Umbilical cord (tissue), 2 donors: ENCODE data around the gene CIZ1. TPM values are rescaled to one million over a fixed set of nuclear protein-coding genes. Genes with fewer than 3 reads are reported as not detected.
A peak's percentile ranks its signal among the peaks of the same experiment; 100 is the strongest.
"Not testable (repeated sequence)": the region's sequence is repeated elsewhere in the genome, so short reads cannot be mapped to it uniquely, and the experiment has no call there.

ENCODE experiments used
- DNase-seq: peaks from one replicate; pipeline ENCODE4 v3.0.0-alpha.2; 2015; ENCODE audit warnings: low spot score
- total RNA-seq: library from RNA; depleted of rRNA; stranded (reverse); fragments of >200 nt; gene quantifications from one replicate; pipeline ENCODE4 v1.2.3, GENCODE V29; 2014; ENCODE audit warnings: low replicate concordance; ENCODE audit not compliant: insufficient read depth

Gene CIZ1
- total RNA-seq, result 15.6 TPM

- peak; percentile 83 for DNase-seq
Measured at GRCh38 chr9:128191406-128192046, at the start of gene CIZ1. CIZ1 (minus strand) TSS chr9:128191572; CDS start chr9:128190857, 715 bp downstream.

DNA sequence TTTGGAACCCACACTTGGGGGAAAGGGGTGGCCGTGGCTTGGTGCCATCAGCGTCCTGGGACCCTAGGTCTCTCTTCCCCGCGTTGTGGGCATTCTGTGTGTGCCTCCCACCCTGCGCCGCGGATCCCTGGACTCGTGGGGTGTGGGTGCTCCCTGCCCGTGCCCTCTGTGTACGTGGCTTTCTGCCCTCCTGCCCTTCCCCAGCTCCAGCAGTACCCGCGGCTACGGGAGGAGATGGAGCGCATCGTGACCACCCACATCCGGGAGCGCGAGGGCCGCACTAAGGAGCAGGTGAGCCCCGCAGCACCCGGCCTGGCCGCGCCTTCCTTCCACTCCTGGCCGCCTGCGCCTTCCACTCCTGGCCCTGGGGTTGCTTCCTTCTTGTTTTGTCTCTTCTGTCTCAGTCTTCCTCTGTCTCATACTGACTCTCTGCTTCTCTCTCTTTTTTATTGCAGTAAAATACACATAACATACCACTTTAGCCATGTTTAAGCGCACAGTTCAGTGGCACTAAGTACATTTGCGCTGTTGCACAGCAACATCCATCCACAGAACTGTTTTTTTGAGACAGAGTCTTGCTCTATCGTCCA, 42.5 kb upstream of the CIZ1 start:
- no peak for DNase-seq

GRCh38 chr9:128232528-128233428, 41.4 kb upstream of the CIZ1 start:
- DNase-seq, result no peak

- no peak for DNase-seq
Measured at GRCh38 chr9:128231638-128232527, 40.5 kb upstream of the CIZ1 start.

DNA sequence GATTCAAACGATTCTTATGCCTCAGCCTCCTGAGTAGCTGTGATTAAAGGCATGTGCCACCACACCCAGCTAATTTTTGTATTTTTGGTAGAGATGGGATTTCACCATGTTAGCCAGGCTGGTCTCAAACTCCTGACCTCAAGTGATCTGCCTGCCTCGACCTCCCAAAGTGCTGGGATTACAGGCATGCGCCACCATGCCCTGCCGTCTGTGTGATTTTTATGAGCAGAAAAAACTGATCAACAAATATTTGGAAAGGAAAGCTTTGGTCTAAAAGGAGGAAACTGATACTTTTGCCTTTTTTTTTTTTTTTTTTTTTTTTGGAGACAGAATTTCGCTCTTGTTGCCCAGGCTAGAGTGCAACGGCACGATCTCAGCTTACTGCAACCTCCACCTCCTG, 39.5 kb upstream of the CIZ1 start:
- not testable (repeated sequence) for DNase-seq

GRCh38 chr9:128226412-128226801, 35.0 kb upstream of the CIZ1 start:
- DNase-seq, result no peak

DNA sequence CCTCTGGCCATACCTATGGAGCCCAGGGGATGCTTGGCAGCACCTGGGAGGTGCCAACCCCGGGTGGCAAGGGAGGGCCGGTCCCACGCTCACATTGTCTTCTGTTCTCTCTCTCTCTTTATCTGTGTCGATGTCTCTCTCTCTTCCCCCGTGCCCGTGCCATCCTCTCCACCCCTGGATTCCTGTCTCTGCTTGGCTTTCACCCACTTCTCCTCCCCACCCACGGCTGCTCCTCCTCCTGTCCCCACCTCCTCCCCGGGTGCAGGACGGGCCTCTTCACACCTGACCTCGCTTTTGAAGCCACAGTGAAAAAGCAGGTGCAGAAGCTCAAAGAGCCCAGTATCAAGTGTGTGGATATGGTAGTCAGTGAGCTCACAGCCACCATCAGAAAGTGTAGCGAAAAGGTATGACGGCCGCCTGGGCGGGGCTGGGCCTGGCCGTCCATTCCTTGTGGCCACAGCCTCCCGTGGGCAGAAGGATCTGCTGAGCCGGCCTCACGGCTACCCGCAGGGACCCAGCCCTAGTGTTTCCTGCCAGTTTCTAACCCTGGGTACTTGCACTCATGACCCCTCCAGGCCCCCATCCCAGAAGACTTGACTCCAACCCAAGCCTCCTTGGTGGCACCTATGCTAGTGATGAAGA, 34.5 kb upstream of the CIZ1 start:
- DNase-seq, result no peak

GRCh38 chr9:128224877-128225276, 33.5 kb upstream of the CIZ1 start:
- DNase-seq, result no peak

DNA sequence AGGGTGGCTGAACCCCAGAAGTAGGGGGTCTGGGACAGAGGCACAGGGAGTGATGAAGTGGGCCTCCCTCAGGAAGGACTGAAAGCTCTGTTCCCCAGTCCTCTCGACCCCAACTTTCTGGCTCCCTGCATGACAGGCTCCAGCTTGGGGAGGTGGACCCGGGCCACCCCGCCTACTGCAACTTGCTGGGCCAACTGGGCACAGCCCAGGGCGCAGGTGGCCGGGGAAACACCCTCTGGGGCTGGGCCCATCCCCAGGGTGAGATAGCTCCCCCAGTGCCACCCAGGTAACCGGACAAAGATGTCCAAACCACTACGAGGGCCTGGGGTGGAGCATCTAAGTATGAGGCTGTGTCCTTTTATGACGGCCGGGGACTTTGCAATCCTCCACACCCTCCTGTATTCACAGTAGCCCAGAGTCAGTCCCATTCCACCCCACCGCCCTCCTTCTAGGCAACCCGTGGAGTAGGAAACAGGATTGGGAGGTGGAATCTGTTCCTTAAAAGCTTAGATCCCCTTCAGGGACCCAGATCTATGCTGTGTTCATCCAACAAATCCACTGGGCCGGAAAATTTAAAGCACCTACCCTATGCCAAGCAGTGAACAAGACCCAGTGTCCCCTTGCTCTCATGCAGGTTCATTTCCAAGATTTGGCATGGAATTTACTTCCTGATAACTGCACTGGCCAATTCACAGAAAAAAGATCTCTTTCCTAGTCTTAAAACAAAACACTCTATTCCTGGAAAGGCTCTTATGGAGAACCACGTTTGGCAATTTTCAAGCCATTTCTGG, 31.7 kb upstream of the CIZ1 start:
- no peak for DNase-seq

- no peak for DNase-seq
Measured at GRCh38 chr9:128222026-128222425, 30.7 kb upstream of the CIZ1 start.

GRCh38 chr9:128219831-128220230, 28.5 kb upstream of the CIZ1 start:
- no peak for DNase-seq

GRCh38 chr9:128218518-128219389, 27.4 kb upstream of the CIZ1 start:
- DNase-seq, result peak; percentile 89

- DNase-seq, result no peak
Measured at GRCh38 chr9:128218172-128218517, 26.8 kb upstream of the CIZ1 start.

DNA sequence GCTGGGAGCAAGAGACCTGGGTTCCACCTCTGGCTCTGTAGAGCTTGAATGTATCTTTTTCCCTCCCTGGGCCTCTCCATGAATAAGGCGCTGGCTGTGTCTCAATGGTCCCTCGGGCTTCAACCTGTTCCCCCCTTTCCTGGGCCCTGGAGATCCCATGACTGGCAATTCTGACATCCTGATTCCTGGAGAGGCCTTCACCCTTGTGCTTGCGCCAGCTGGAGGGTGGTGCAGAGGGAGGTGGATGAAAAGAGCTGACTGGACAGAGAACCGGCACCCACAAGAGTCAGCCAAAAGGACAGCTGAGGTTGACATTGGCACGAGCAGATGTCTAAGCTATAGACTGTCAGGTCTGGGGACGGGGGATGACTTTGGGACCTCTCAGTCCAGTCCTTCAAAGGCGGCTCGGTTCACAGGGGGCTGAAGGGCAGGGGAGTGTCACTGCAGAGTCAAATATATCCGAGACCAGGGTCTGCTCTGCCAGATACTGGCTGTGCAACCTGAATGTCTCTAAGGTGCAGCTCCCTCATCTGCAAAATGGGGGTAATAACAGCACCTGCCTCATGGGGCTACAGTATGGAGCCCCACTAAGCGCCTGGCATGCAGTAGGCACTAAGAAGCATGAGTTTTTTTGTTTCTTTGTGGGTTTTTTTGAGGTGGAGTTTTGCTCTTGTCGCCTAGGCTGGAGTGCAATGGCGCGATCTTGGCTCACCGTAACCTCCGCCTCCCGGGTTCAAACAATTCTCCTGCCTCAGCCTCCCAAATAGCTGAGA, 25.6 kb upstream of the CIZ1 start:
- no peak for DNase-seq

DNA sequence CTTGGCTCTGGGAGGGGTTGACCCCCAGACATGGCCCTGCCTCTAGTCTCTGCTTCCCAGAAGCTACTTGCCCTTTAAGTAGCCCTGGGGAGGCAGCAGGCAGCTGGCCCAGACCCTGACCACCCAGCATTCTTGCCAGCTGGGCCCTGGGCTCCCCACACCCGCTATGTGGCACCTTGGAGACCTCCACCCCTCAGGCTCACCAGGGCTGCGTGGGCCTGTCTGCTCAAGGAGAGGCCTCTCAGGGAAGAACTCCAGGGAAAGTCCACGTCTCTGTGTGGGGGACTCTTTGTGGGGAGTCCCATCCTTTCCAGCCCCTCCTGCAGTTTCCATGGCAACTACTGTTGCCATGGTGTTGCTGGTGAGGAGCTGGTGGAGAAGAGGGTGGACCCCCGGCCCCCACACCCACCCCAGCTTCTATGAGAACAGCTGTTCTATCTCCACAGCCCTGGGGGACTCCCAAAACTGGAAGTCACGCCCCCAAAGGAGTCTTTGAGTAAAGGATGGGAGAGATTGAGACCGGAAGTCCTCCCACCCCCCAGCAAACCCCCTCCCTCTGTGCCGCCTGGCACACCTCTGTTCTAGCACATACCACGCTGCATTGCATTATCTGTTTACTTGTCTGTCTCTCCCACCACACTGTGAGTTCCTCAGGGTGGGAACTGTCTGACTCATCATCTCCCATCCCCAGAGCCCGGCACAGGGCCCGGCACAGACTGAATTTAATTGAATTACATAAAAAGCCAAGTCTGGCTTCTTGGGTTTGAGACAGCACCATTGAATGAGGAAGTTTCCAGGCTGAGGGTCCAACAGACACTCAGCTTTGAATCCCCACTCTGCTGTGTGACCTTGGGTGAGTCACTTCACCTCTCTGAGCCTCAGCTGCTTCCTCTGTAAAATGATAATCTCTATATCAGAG, 24.4 kb upstream of the CIZ1 start:
- peak; percentile 65 for DNase-seq

GRCh38 chr9:128214571-128215490, 23.5 kb upstream of the CIZ1 start:
- DNase-seq, result no peak
